GM18858 (cell line): Measurements from ENCODE around the gene DCUN1D4.
A peak's percentile ranks its signal among the peaks of the same experiment; 100 is the strongest.

Experiments used
- ATAC-seq: cut with Tn5 transposase; IDR thresholded peaks from one replicate; pipeline ENCODE4 v1.9.1; 2021; ENCODE audit not compliant: unreplicated experiment

Gene DCUN1D4

DNA sequence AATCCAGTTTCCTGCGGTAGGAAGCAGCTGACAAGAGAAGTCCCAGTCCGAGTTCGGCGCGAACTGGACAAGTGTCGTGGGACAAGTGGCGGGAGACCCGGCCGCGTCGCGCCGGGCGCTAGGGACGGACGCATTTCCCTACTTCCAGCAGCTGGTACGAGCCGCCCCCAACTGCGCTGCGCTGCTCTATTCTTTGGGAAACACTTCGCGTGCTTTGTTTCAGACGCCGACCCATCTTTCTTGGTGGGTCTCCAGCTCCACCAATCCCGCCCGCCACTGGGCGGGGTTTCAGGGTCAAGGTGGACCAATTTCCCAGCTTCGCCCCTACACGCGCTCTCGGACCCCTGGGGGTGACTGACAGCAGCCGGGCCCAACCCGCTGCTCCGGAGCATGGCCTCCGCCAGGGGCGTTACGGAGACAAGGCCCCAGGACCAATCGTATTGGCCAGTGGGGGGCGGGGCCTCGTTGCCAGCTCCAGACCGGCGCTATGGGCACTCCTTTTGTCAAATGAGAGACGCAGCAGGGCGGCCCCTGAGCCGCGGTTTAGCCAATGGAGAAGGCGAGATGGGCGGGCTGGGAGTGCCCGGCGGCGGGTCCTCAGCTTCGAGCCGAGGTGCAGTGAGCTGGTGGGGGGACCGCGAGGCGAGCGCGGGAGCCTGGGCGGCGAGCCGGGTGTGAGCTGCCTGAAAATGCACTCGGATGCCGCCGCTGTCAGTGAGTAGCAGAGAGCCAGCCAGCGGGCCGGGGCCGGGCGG lies at the start of gene DCUN1D4:
DCUN1D4 (plus strand) TSS at position 600 of the 755 bp plus-strand sequence; CDS start at position 690, 90 bp downstream.
- ATAC-seq, result peak; percentile 86

GRCh38 chr4:51820443-51821234 lies 22.3 kb upstream of the DCUN1D4 start:
- no peak for ATAC-seq

DNA sequence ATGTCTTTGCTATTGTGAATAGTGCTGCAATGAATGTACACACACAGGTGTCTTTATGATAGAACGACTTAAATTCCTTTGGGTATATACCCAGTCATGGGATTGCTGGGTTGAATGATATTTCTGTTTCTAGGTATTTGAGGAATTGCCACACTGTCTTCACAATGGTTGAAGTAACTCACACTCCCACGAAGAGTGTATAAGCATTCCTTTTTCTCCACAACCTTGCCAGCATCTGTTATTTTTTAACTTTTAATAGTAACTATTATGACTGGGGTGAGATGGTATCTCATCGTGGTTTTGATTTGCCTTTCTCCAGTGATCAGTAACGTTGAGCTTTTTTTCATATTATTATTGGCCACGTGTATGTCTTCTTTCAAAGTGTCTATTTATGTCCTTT lies 17.6 kb upstream of the DCUN1D4 start:
- ATAC-seq, result no peak

DNA sequence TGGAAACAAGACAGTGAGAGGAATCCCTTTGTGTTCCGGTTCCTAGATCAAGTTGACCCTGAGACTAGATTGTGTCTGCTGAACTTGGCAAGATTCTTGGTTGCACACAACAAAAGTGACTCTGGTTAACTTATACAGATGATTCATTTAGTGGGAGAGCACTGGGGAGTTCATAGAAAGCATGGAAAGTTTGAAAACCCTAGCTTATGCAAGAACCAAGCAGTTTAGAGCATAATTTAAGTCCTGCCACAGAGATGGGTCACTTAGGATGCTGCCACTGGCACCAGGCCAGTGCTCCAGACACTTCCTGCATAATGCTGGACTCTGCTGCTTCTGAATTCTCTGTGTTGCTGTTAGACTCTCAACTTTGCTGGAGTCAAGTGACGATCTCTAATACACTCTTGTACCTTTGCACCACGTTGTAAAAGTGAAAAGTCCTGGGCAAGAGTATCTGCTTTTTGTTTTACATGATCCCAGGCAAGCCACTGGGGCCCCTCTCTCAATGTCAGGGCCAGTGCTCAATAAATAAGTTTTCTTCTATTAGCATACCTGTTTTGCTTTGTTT lies 12.7 kb upstream of the DCUN1D4 start:
- ATAC-seq, result no peak

DNA sequence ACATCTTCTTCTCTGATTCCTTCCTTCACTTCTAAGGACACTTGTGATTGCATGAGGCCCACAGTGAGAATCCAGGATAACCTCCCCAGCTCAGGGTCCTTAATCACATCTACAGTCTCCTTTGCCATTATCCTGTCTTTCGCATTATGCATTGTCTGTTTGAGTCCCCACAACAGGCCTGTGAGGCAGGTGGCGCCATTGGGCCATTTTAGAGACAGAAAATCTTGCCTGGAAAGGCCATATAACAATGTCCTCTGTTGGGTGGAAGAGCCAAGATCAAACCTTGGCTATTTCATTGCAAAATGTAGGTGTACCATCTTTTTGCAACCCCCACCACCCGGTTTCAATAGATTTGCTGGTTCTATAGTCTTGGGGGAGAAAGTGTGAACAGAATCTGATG lies 11.8 kb upstream of the DCUN1D4 start:
- ATAC-seq, result peak; percentile 68

GRCh38 chr4:51833236-51833635 lies 9.7 kb upstream of the DCUN1D4 start:
- ATAC-seq, result no peak

DNA sequence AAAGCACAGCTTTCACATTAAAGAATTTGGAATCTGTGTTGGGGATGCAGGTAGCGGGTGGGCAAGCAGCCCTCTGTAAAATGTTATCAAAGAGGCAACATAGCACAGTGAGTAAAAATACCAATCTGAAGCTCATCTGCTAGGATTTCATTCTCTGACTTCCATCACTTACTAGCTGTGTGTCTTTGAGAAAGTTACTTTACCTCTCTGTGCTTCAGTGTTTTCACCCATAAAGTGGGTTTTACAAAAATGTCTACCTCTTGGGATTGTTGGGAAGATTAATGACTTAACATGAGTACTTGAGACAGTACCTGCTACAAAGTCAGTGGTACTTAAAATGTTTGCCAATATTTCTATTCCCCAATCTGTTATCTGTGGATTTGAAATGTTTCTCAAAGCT lies 7.9 kb upstream of the DCUN1D4 start:
- no peak for ATAC-seq

DNA sequence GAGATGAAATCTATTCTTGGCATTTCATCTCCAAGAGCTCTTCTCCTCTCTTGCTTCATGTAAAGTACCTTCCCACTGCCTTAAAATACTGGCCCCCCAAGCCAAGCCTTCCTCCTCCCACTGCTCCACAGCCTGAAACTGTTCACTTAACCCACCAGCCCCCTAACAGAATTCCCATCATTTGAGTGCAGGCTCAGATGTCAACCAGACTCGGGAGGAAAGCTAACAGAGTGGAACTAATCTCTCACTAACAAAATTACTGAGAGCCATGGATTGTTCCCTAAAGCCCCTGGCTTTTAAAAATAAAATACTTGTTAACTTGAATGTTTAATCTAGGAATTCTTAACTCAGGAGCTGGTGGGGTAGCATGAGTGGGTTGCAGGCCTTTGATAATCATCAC lies 7.1 kb upstream of the DCUN1D4 start:
- no peak for ATAC-seq

DNA sequence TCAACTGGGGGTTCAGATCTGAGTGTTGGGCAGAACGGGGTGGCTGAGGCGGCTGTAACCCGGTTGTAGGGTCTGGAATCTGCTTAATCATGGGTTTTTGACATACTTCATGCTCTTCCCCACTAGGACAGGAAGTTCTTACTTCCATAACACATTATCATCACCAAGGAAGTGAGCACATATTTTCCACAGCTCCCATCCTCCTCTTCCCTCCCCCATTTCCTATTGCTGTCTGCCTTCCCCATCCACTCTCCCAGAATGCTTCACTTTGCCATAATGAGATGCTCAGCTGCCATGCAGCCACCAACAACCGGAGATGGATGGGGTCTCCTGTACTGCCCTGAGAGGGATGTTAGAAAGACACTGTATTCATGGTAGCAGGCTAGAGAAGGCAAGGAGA lies 6.4 kb upstream of the DCUN1D4 start:
- ATAC-seq, result no peak

DNA sequence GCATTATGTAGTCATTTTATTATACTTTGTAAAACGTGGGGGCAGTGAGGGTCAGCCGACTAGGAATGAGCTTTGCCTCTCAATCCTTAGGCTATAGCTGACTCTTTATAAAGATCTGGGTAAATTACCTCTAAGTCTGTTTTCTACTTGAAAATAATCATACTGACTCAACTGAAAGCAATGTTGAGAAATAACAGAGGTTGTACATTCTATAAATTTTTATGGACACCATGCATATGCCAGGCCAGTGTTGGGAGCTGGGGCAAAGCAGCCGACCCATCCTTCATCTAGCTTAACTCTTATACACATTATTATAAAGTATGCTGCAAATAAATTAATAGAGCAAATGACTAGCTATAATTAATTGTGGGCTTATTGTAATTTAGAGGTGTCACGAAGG lies 2.2 kb upstream of the DCUN1D4 start:
- ATAC-seq, result no peak

DNA sequence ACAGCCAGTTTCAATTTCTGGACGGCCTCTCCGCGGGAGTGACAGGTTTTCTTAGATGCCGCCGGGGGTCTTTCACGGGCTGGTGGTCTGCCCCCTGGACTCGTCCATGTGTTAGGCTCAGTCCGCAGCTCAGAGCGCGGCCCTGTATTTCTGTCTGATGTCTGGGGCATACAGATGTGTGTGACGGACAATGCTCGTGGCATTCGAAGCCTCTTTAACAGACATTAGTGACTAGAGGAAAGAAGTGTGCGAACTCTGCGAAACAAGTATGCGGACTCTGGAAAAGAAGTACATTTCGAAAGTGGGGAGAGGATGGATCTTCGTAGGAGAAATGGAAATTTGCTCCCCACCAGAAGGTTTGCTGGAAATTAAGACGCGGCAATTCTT lies 793 bp upstream of the DCUN1D4 start:
- no peak for ATAC-seq

DNA sequence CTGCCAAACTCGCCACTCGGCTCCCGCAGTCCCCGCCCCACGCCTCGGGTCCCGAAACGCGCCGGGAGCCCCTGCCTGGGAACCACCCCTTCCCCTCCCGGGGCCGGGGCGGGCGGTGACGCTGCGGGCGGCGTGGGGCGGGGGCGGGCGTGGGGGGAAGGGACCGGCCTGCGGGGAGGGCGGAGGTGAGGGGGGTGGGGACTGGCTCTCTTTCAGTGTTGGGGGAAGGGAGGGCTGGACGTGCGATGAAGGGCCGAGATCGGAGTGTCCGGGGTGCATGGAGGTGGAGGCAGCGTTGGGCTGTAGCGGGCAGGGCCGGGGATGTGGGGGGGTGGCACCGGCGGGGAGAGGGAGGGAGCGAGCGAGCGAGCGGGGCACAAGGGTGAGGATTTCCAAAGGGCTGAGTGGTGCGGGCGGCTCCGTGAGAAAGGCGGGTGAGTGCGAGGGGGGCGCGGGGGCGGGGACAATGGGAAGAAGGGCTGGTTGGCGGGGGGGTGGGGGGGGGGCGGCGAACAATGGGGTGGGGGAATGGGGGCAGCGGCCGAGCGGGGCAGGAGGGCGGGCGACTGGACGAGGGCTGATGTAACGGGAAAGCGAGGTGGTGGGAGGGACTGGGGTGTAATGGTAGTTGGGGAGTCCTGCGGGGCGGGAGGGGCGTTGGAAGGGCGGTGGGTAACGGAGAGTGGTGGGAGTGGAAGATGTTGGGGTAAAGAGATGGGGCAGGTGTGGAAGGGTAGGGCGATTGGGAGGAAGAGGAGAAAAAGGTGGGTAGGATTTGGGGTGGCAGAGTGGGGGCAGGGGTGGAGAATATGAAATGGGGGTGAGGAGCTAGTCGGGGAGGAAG lies 578 bp downstream of the DCUN1D4 start:
- peak; percentile 7 for ATAC-seq

- peak; percentile 45 for ATAC-seq
These were observed 1.5 kb downstream of the DCUN1D4 start for GRCh38 chr4:51844153-51845054.

DNA sequence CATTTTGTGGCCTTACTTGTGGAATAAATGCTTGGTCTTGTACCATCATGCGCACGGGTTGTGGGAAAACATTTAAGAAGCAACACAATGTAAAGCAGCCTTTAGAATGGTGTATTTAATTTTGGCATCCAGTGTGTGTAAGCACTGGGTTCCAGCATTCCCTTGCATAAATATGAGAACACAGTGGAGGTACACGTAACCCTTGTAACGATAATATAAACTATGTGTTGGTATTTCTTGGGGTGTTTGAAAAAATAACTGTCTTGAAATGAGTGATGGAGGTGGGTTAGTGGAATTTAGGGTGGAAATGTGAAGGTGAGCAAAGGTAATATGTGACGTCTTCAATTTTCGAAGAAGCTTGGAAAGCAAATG lies 2.1 kb downstream of the DCUN1D4 start:
- no peak for ATAC-seq

DNA sequence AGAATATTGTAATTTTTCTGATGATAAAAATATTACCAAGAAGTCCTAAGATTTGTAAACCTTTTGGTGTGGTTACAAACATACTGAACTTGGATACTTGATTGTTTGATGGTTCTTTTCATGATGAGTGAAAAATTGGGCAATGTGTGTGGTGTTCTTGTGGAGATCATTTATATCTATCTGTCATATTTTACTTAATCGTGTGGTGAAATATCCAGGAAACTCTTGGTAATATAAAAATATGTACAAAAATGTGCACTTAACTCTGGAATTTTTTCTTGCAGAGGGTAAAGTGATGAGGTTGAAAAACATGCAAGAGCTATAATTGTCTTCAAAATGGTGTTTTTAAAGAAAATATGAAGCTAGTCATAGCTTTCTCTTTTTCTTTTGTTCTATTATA lies 2.8 kb downstream of the DCUN1D4 start:
- no peak for ATAC-seq

DNA sequence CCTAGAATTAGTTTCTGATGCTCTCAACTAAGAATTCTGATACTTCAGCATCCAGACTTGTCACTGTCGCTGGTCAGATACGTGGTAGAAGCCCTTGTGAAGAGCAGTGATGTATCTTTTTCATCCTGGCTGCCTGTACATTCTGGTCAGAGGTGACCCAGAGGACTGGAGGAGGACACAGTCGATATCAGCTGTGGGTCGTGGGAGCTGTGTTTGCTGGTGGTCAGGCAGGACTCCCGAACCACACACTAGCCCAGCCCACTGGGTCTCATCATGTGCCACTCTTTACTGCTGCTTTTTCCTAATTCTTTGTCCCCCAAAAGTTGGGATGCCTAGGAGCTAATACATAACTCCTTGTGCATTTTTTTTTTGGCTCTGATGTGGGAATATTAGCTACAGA lies 6.5 kb downstream of the DCUN1D4 start:
- no peak for ATAC-seq

- no peak for ATAC-seq
These were observed 7.3 kb downstream of the DCUN1D4 start for GRCh38 chr4:51850294-51850693.

DNA sequence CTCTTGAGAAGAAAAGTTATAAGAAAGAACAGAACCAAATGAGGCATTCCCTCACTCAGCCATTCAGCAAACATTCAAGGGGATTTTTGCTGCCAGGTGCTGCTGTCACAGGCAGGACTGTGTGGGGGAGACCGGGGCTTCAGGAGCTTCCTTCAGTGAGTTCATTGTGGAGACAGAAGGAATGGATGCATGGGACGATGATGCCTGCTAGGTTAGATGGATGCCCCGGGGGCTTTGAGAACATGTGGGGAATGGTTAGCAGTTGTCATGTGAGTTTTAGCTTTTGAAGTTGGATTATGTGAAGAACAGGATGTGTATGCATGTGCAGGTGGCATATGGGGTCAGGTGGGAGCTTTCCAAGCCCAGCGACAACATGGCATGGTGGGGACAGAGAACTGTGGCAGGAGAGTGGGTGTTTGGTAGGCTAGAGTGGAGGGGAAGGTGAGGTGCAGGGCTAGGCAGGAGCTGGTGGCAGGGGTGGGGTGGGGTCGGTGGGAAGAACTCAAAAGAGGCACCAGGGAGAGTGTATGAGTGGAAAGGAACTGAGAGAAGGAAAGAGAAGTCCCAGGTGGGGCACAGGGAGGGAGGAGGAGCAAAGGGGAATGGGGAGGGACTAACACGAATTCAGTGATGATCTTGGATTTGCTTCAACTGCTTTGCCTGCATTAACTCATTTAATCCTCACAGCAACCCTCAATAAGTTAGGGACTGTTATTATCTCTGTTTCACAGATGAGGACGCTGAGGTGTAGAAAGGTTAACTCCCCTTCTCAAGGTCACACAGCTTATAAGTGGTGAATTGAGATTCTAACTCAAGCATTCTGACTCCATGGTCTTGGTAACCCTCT lies 8.4 kb downstream of the DCUN1D4 start:
- no peak for ATAC-seq

- no peak for ATAC-seq
These were observed 9.0 kb downstream of the DCUN1D4 start for GRCh38 chr4:51851937-51852290.
